Astrocyte (in vitro differentiated cells and primary cell): ENCODE results near the gene TSC1. TPM values are rescaled to one million over a fixed set of nuclear protein-coding genes. Genes with fewer than 3 reads are reported as not detected.

Source experiments
- DNase-seq: peaks from one replicate; pipeline ENCODE4 v3.0.0-alpha.2; 2010; ENCODE audit warnings: low read depth
- FAIRE-seq: peaks from 2 replicates; lab custom pipeline; 2011; peaks lifted over from hg19 to GRCh38; lab: Jason Lieb, UNC
- H2AFZ ChIP-seq: 2 replicates; pipeline ENCODE4 v1.6.0; 2012; ENCODE audit warnings: low read depth, low read length, inconsistent platforms
- H3K27ac ChIP-seq: 2 replicates; pipeline ENCODE4 v1.5.1; 2011; ENCODE audit warnings: low read depth, low read length, inconsistent platforms
- H3K27me3 ChIP-seq: 2 replicates; pipeline ENCODE4 v1.6.0; 2011; ENCODE audit warnings: low read length, inconsistent platforms; ENCODE audit not compliant: insufficient read depth
- H3K36me3 ChIP-seq: 2 replicates; pipeline ENCODE4 v1.5.1; 2011; ENCODE audit warnings: low read length, inconsistent platforms; ENCODE audit not compliant: insufficient read depth
- H3K4me1 ChIP-seq: 2 replicates; pipeline ENCODE4 v1.5.1; 2011; ENCODE audit warnings: low read length, inconsistent platforms; ENCODE audit not compliant: insufficient read depth
- H3K4me2 ChIP-seq: 2 replicates; pipeline ENCODE4 v1.6.0; 2012; ENCODE audit warnings: low read length, inconsistent platforms
- H3K4me3 ChIP-seq: 2 replicates; pipeline ENCODE4 v1.5.1; 2011; ENCODE audit warnings: low read depth, mild to moderate bottlenecking, low read length, inconsistent platforms; ENCODE audit not compliant: insufficient read depth
- H3K79me2 ChIP-seq: 2 replicates; pipeline ENCODE4 v1.6.0; 2012; ENCODE audit warnings: mild to moderate bottlenecking, low read length, inconsistent platforms; ENCODE audit not compliant: insufficient read depth
- H3K9ac ChIP-seq: 2 replicates; pipeline ENCODE4 v1.6.0; 2012; ENCODE audit warnings: mild to moderate bottlenecking, low read length, inconsistent platforms
- H3K9me3 ChIP-seq: 2 replicates; pipeline ENCODE4 v1.5.1; 2012; ENCODE audit warnings: low read depth, mild to moderate bottlenecking, low read length, inconsistent platforms; ENCODE audit not compliant: insufficient read depth
- H4K20me1 ChIP-seq: 2 replicates; pipeline ENCODE4 v1.6.0; 2012; ENCODE audit warnings: low read length, inconsistent platforms; ENCODE audit not compliant: insufficient read depth
- H3K27ac Mint-ChIP-seq: one replicate; pipeline ENCODE4 v1.8.0; 2021; ENCODE audit warnings: mild to moderate bottlenecking, mixed read lengths; ENCODE audit not compliant: unreplicated experiment
- H3K27me3 Mint-ChIP-seq: one replicate; pipeline ENCODE4 v1.8.0; 2021; ENCODE audit warnings: low read depth, mixed read lengths; ENCODE audit not compliant: unreplicated experiment
- H3K36me3 Mint-ChIP-seq: one replicate; pipeline ENCODE4 v1.8.0; 2021; ENCODE audit warnings: low read depth, mixed read lengths; ENCODE audit not compliant: unreplicated experiment
- H3K4me1 Mint-ChIP-seq: one replicate; pipeline ENCODE4 v1.8.0; 2021; ENCODE audit warnings: low read depth, mixed read lengths; ENCODE audit not compliant: unreplicated experiment
- H3K4me3 Mint-ChIP-seq: one replicate; pipeline ENCODE4 v1.8.0; 2021; ENCODE audit warnings: mild to moderate bottlenecking, moderate library complexity, mixed read lengths; ENCODE audit not compliant: unreplicated experiment
- H3K9me3 Mint-ChIP-seq: one replicate; pipeline ENCODE4 v1.8.0; 2021; ENCODE audit warnings: mild to moderate bottlenecking, mixed read lengths; ENCODE audit not compliant: unreplicated experiment
- CTCF ChIP-seq: IDR thresholded peaks from 2 replicates; pipeline ENCODE4 v1.5.1; 2011; ENCODE audit warnings: low read depth, mild to moderate bottlenecking, inconsistent platforms, low read length, moderate library complexity; ENCODE audit not compliant: insufficient read depth
- EZH2 ChIP-seq: IDR thresholded peaks from 2 replicates; pipeline ENCODE4 v1.6.1; 2012; ENCODE audit warnings: mild to moderate bottlenecking, low read length, inconsistent platforms; ENCODE audit not compliant: insufficient read depth
- total RNA-seq: library from RNA; stranded (reverse); gene quantifications from 2 replicates; pipeline ENCODE4 v1.2.1, GENCODE V29; 2021

The TSC1 gene
- total RNA-seq, 1 donor from 2014 or later: 50.6 TPM

- no peak overlapping the region for H2AFZ ChIP-seq
- H3K9ac ChIP-seq: no peak overlapping the region
- peaks cover 3% of the 10 kb centered on the region for H3K9me3 ChIP-seq
- Mint-ChIP-seq H3K27me3 (peaks cover 62% of the 10 kb centered on the region), H3K4me3 (no peak overlapping the region), H3K36me3 (peaks cover 2% of the 10 kb centered on the region), H3K9me3 (no peaks in the 10 kb centered on the region), H3K4me1 (peaks cover 2% of the 10 kb centered on the region), H3K27ac (no peak overlapping the region)
- H3K4me2 ChIP-seq: no peak overlapping the region
- H3K27me3 ChIP-seq: peaks cover 31% of the 10 kb centered on the region
- no peak for FAIRE-seq
- no peaks in the 10 kb centered on the region for H3K36me3 ChIP-seq
- no peaks in the 10 kb centered on the region for H3K4me1 ChIP-seq
- no peaks in the 10 kb centered on the region for H3K79me2 ChIP-seq
- DNase-seq: no peak
- no peak overlapping the region for H3K27ac ChIP-seq
- H3K4me3 ChIP-seq: no peak overlapping the region
- TF ChIP-seq EZH2 (no peak), CTCF (no peak)
- H4K20me1 ChIP-seq: no peaks in the 10 kb centered on the region
These were observed 39.2 kb upstream of the TSC1 start for GRCh38 chr9:132983491-132984201.

GRCh38 chr9:132982458-132982857, 38.0 kb upstream of the TSC1 start:
- DNase-seq: no peak
- no peak overlapping the region for H3K4me3 ChIP-seq
- TF ChIP-seq EZH2 (no peak), CTCF (no peak)
- H2AFZ ChIP-seq: no peak overlapping the region
- H3K36me3 ChIP-seq: no peaks in the 10 kb centered on the region
- peaks cover 3% of the 10 kb centered on the region for H3K9me3 ChIP-seq
- FAIRE-seq: no peak
- H3K27ac Mint-ChIP-seq: no peak overlapping the region
- peaks cover 60% of the 10 kb centered on the region for H3K27me3 Mint-ChIP-seq
- H3K27me3 ChIP-seq: peaks cover 35% of the 10 kb centered on the region
- no peak overlapping the region for H3K27ac ChIP-seq
- no peaks in the 10 kb centered on the region for H3K36me3 Mint-ChIP-seq
- no peaks in the 10 kb centered on the region for H4K20me1 ChIP-seq
- H3K4me1 Mint-ChIP-seq: peaks cover 2% of the 10 kb centered on the region
- no peaks in the 10 kb centered on the region for H3K79me2 ChIP-seq
- H3K9me3 Mint-ChIP-seq: no peaks in the 10 kb centered on the region
- no peak overlapping the region for H3K4me2 ChIP-seq
- no peak overlapping the region for H3K4me3 Mint-ChIP-seq
- no peak overlapping the region for H3K9ac ChIP-seq
- no peaks in the 10 kb centered on the region for H3K4me1 ChIP-seq

- Histone ChIP-seq H3K4me2 (no peak overlapping the region), H3K79me2 (no peaks in the 10 kb centered on the region), H3K27ac (no peak overlapping the region), H3K4me1 (no peaks in the 10 kb centered on the region), H2AFZ (no peak overlapping the region), H3K9ac (no peak overlapping the region), H3K9me3 (peaks cover 3% of the 10 kb centered on the region), H4K20me1 (no peaks in the 10 kb centered on the region), H3K27me3 (peaks cover 39% of the 10 kb centered on the region), H3K4me3 (no peak overlapping the region), H3K36me3 (no peaks in the 10 kb centered on the region)
- Mint-ChIP-seq H3K4me3 (no peak overlapping the region), H3K36me3 (no peaks in the 10 kb centered on the region), H3K4me1 (no peaks in the 10 kb centered on the region), H3K27me3 (peaks cover 61% of the 10 kb centered on the region), H3K9me3 (no peaks in the 10 kb centered on the region), H3K27ac (no peak overlapping the region)
- no peak for DNase-seq
- no peak for TF ChIP-seq CTCF
- no peak for TF ChIP-seq EZH2
- no peak for FAIRE-seq
These were observed 35.7 kb upstream of the TSC1 start for GRCh38 chr9:132980157-132980556.
